Lower leg skin (tissue), 4 donors: ENCODE measurements around the gene SHCBP1L. TPM values are rescaled to one million over a fixed set of nuclear protein-coding genes. Genes with fewer than 3 reads are reported as not detected.

Experiments used
- DNase-seq, 2 donors: peaks; one replicate each; pipeline ENCODE4 v3.0.0-alpha.2; 2019; ENCODE audit warnings: low spot score in 2 of 2
- H3K4me3 ChIP-seq: fragments of 200-600 bp; sonication (generic); 2 replicates; pipeline ENCODE4 v1.5.1; 2017; ENCODE audit warnings: mild to moderate bottlenecking, low read depth; ENCODE audit not compliant: poor library complexity, severe bottlenecking
- CTCF ChIP-seq, 3 donors: fragments of 450-650 bp; IDR thresholded peaks; one replicate each; pipeline ENCODE4 v1.5.1; 2016; ENCODE audit warnings: antibody characterized with exemption in 3 of 3, mild to moderate bottlenecking in 3 of 3, moderate library complexity in 2 of 3
- POLR2A ChIP-seq, 2 donors: fragments of 450-650 bp; IDR thresholded peaks; one replicate each; pipeline ENCODE4 v1.6.1; 2016 to 2017; ENCODE audit warnings: antibody characterized with exemption in 2 of 2, mild to moderate bottlenecking in 1 of 2, moderate library complexity in 1 of 2
- WGBS, 2 donors: methylation state at CpG; one replicate each; pipeline ENCODE4 v1.1.5; 2018; 5-methylcytosine and 5-hydroxymethylcytosine counted together
- intact Hi-C: fragments of 100-400 bp; cut with DNase I; formaldehyde crosslinking; loops from one replicate; pipeline ENCODE4 v1.15.0; 2023; ENCODE audit warnings: low total_unique reads
- total RNA-seq, 4 donors: library from RNA; depleted of rRNA; stranded (reverse); fragments of >200 nt; gene quantifications; one replicate each; pipeline ENCODE4 v1.1.0, GENCODE V29; 2016

SHCBP1L gene
- total RNA-seq, 4 donors from 2014 or later: 3.4 TPM; not detected in 3

- TF ChIP-seq POLR2A (IDR thresholded peaks at IDR 0.05) (no peak), CTCF (IDR thresholded peaks at IDR 0.05) (no peak)
- intact Hi-C loops: no loop called here
- no peak for DNase-seq
- WGBS, 2 donors: 95% methylated on average over 11 of the region's 11 CpGs
- no peak overlapping the region for H3K4me3 ChIP-seq
Observed at GRCh38 chr1:182886985-182887384, 66.0 kb downstream of the SHCBP1L start.

- WGBS, 2 donors: 98 to 99% methylated on average over 3 of the region's 3 CpGs
- no peak for DNase-seq
- intact Hi-C loops: no loop called here
- no peak for TF ChIP-seq POLR2A (IDR thresholded peaks at IDR 0.05)
- no peak for TF ChIP-seq CTCF (IDR thresholded peaks at IDR 0.05)
- no peak overlapping the region for H3K4me3 ChIP-seq
Observed at GRCh38 chr1:182885591-182885990, 67.4 kb downstream of the SHCBP1L start.

- H3K4me3 ChIP-seq: no peak overlapping the region
- DNase-seq: no peak
- intact Hi-C loops: no loop called here
- TF ChIP-seq CTCF (IDR thresholded peaks at IDR 0.05) (no peak), POLR2A (IDR thresholded peaks at IDR 0.05) (no peak)
Observed at GRCh38 chr1:182884872-182885271, 68.1 kb downstream of the SHCBP1L start.

GRCh38 chr1:182877842-182878241 lies 75.1 kb downstream of the SHCBP1L start:
- no peak for DNase-seq
- intact Hi-C loops: no loop called here
- WGBS, 2 donors: 93 to 95% methylated on average over 7 of the region's 7 CpGs
- H3K4me3 ChIP-seq: no peak overlapping the region
- TF ChIP-seq CTCF (IDR thresholded peaks at IDR 0.05) (no peak), POLR2A (IDR thresholded peaks at IDR 0.05) (no peak)

- no peak overlapping the region for H3K4me3 ChIP-seq
- intact Hi-C loops: no loop called here
- TF ChIP-seq POLR2A (IDR thresholded peaks at IDR 0.05) (no peak), CTCF (IDR thresholded peaks at IDR 0.05) (no peak)
- no peak for DNase-seq
Observed at GRCh38 chr1:182877331-182877730, 75.6 kb downstream of the SHCBP1L start.

- DNase-seq: no peak
- intact Hi-C loops: no loop called here
- no peak overlapping the region for H3K4me3 ChIP-seq
- TF ChIP-seq POLR2A (IDR thresholded peaks at IDR 0.05) (no peak), CTCF (IDR thresholded peaks at IDR 0.05) (no peak)
- WGBS, 2 donors: 43 to 44% methylated on average over 2 of the region's 2 CpGs
Observed at GRCh38 chr1:182875889-182876288, 77.1 kb downstream of the SHCBP1L start.
